ENCODE data around the gene ITPR2. TPM values are rescaled to one million over a fixed set of nuclear protein-coding genes. Genes with fewer than 3 reads are reported as not detected.

Gene ITPR2
- total and polyA plus RNA-seq, 2 of the 8 experiments (the other 6 are each of a cell fraction or from before 2014, with no cell fraction given) = 4.1 to 48.3 TPM

DNA sequence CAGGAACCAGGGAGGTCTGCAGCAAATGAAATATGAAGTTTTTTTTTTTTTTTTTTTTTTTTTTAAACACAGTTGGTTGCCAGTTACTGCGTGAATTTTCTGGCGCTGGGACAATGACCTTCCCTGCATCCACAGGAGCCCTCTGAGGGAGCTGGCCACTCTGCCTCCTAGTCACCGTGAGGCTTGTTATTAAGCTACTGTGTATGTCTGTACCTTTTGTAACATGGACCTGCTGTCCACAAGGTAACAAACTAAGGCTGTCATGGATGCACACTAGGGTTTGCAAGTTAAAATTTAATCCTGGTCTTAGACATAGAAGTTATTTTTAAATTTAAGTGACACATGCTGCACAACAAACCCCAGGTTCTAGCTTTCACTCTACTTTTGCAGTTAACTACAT, 426.6 kb downstream of the ITPR2 start:
- Histone ChIP-seq H3K79me2 (ENCODE audit: control insufficient read depth in 1 of 2, insufficient read depth in 2 of 2, low read length in 2 of 2) (no peaks in the 10 kb centered on the region), H3K9ac (replicated peaks in 1 of 4; ENCODE audit: extremely low read depth in 1 of 4, low read depth in 3 of 4, low read length in 3 of 4) (no peak overlapping the region), H4K8ac (ENCODE audit: extremely low read depth, insufficient read depth, low read length) (no peak overlapping the region), H4K5ac (ENCODE audit: insufficient read length, low read depth, low read length) (no peak overlapping the region), H3K23me2 (ENCODE audit: low read depth, low read length) (no peaks in the 10 kb centered on the region), H3K4me1 (replicated peaks in 1 of 4; ENCODE audit: control insufficient read depth in 3 of 4, insufficient read depth in 4 of 4, low read length in 3 of 4) (no peaks in the 10 kb centered on the region), H3K36me3 (ENCODE audit: control insufficient read depth in 2 of 4, insufficient read depth in 4 of 4, low read length in 3 of 4) (no peaks in the 10 kb centered on the region), H3K79me1 (ENCODE audit: low read depth, low read length) (no peaks in the 10 kb centered on the region), H3K18ac (ENCODE audit: extremely low read depth, low read length) (no peak overlapping the region), H2AK5ac (ENCODE audit: low read depth, low read length) (no peak overlapping the region), H2AFZ (ENCODE audit: low read length) (no peak overlapping the region), H3K4ac (replicated peaks; ENCODE audit: insufficient read length, low read depth, low read length) (no peak overlapping the region), H3K4me3 (ENCODE audit: extremely low read depth in 1 of 4, insufficient read depth in 2 of 4, low read depth in 3 of 4, low read length in 4 of 4) (no peak overlapping the region), H4K20me1 (replicated peaks in 1 of 2; ENCODE audit: control insufficient read depth in 1 of 2, insufficient read depth in 2 of 2, low read length in 2 of 2) (no peaks in the 10 kb centered on the region), H3K27me3 (replicated peaks in 1 of 4; ENCODE audit: control insufficient read depth in 3 of 4, extremely low read depth in 1 of 4, insufficient read depth in 3 of 4, low read length in 3 of 4) (no peaks in the 10 kb centered on the region), H3K14ac (ENCODE audit: insufficient read length) (no peak overlapping the region), H3K27ac (ENCODE audit: low read depth, low read length) (no peak overlapping the region), H3K23ac (ENCODE audit: insufficient read length) (no peak overlapping the region), H4K91ac (replicated peaks; ENCODE audit: insufficient read length, low read length) (no peak overlapping the region), H3K9me3 (ENCODE audit: insufficient read depth in 2 of 2, low read depth in 1 of 2, low read length in 1 of 2) (no peaks in the 10 kb centered on the region), H2BK5ac (ENCODE audit: low read depth, low read length) (no peak overlapping the region), H3K4me2 (ENCODE audit: insufficient read depth in 1 of 2, low read depth in 2 of 2, low read length in 2 of 2) (no peak overlapping the region), H2BK15ac (ENCODE audit: low read length) (no peak overlapping the region), H3K56ac (replicated peaks; ENCODE audit: insufficient read length, low read depth, low read length) (no peak overlapping the region), H2BK12ac (ENCODE audit: low read depth, low read length) (no peak overlapping the region), H2BK120ac (replicated peaks; ENCODE audit: low read depth, low read length) (no peak overlapping the region), H2BK20ac (ENCODE audit: low read length) (no peak overlapping the region)
- FAIRE-seq = no peak
- ChIA-PET CTCF (ENCODE audit: partially characterized antibody) (interaction anchor here (1.1 kb wide), 1 partner anchor 23 kb away, joined by 3 read pairs; no protein-coding TSS in a partner anchor), POLR2A (ENCODE audit: partially characterized antibody) (no interaction called here)
- no peak for DNase-seq (ENCODE audit: low read depth in 1 of 2, low spot score in 2 of 2)
- no peak for TF ChIP-seq NANOG (IDR thresholded peaks at IDR 0.05; ENCODE audit: insufficient read depth, low read depth, low read length, poor library complexity, severe bottlenecking)
- no peak for TF ChIP-seq CBX5 (IDR thresholded peaks at IDR 0.05; ENCODE audit: low read depth, low read length)
- TF ChIP-seq SIN3A (conservative IDR thresholded peaks at IDR 0.05 in 1 of 2, IDR thresholded peaks at IDR 0.05 in 1 of 2; ENCODE audit: low read depth in 1 of 2, low read length in 2 of 2) = no peak
- TF ChIP-seq POLR2A (IDR thresholded peaks at IDR 0.05; ENCODE audit: control extremely low read depth in 1 of 2, low read depth in 2 of 2, low read length in 2 of 2) = no peak
- TF ChIP-seq CTBP2 (IDR thresholded peaks at IDR 0.05; ENCODE audit: borderline replicate concordance, insufficient read depth, insufficient read length, low read length) = no peak
- TF ChIP-seq SIRT6 (IDR thresholded peaks at IDR 0.05; ENCODE audit: low read length) = no peak
- TF ChIP-seq BCL11A (IDR thresholded peaks at IDR 0.05; ENCODE audit: low read depth in 2 of 2, low read length in 2 of 2) = no peak
- TF ChIP-seq TAF1 (IDR thresholded peaks at IDR 0.05; ENCODE audit: low read depth, low read length) = no peak
- TF ChIP-seq HDAC6 (IDR thresholded peaks at IDR 0.05; ENCODE audit: low read depth, low read length) = no peak
- TF ChIP-seq NRF1 (IDR thresholded peaks at IDR 0.05; ENCODE audit: low read depth, low read length) = no peak
- no peak for TF ChIP-seq EGR1 (IDR thresholded peaks at IDR 0.05; ENCODE audit: borderline replicate concordance, low read depth, low read length)
- no peak for TF ChIP-seq CREB1 (IDR thresholded peaks at IDR 0.05)
- TF ChIP-seq JUN (IDR thresholded peaks at IDR 0.05; ENCODE audit: low read depth, low read length) = no peak
- 92% methylated on average over 3 of the region's 3 CpGs; no CpG with 5 or more reads in 1 of the 2 experiments for WGBS, 2 experiments (ENCODE audit: extremely low coverage in 1 of 2, insufficient coverage in 1 of 2, insufficient read length in 1 of 2, insufficient replicate concordance in 2 of 2, low coverage in 1 of 2, low lambda C conversion rate in 2 of 2, missing lambda C conversion rate in 1 of 2)
